DOHH2 (cell line): ENCODE results near the gene ZNF101.

Experiments used
- CTCF ChIP-seq: fragments of 200-600 bp; sonication (generic); IDR thresholded peaks from one replicate; pipeline ENCODE4 v1.5.1; 2014; ENCODE audit warnings: antibody characterized with exemption, mild to moderate bottlenecking, low read depth, low read length; ENCODE audit not compliant: poor library complexity, severe bottlenecking
- EZH2phosphoT487 ChIP-seq: fragments of 200-600 bp; sonication (generic); IDR thresholded peaks from 2 replicates; pipeline ENCODE4 v1.6.1; 2017; ENCODE audit warnings: borderline replicate concordance, mild to moderate bottlenecking, antibody characterized with exemption, low read length, moderate library complexity, mixed read lengths

- TF ChIP-seq CTCF = no peak
- TF ChIP-seq EZH2phosphoT487 = no peak
Observed at GRCh38 chr19:19661141-19661674, 7.4 kb upstream of the ZNF101 start.
